Stimulated activated CD4-positive, alpha-beta T cell treated with anti-CD3 and anti-CD28 coated beads, TNF-alpha, amount 100 ng/mL, for 4 hours (primary cell): Measurements from ENCODE around the gene B4GALNT3.

Experiments used
- DNase-seq, 3 experiments: peaks; one replicate each; pipeline ENCODE4 v3.0.0-alpha.2; 2020; ENCODE audit warnings: low read depth in 3 of 3

The B4GALNT3 gene

GRCh38 chr12:467591-467990 is 7.9 kb downstream of the B4GALNT3 start:
- no peak for DNase-seq

GRCh38 chr12:468671-469389 is 9.1 kb downstream of the B4GALNT3 start:
- DNase-seq = no peak

- DNase-seq = no peak
Observed at GRCh38 chr12:470133-470532, 10.4 kb downstream of the B4GALNT3 start.

GRCh38 chr12:473198-473597 is 13.5 kb downstream of the B4GALNT3 start:
- no peak for DNase-seq

- no peak for DNase-seq
Observed at GRCh38 chr12:473863-474577, 14.3 kb downstream of the B4GALNT3 start.

GRCh38 chr12:475286-475685 is 15.5 kb downstream of the B4GALNT3 start:
- DNase-seq = no peak

GRCh38 chr12:479161-479560 is 19.4 kb downstream of the B4GALNT3 start:
- no peak for DNase-seq

GRCh38 chr12:480831-481816 is 21.4 kb downstream of the B4GALNT3 start:
- no peak for DNase-seq

- DNase-seq = no peak
Observed at GRCh38 chr12:482061-482460, 22.3 kb downstream of the B4GALNT3 start.

GRCh38 chr12:484096-484495 is 24.4 kb downstream of the B4GALNT3 start:
- DNase-seq = no peak

GRCh38 chr12:490260-490659 is 30.5 kb downstream of the B4GALNT3 start:
- no peak for DNase-seq

GRCh38 chr12:495466-495865 is 35.7 kb downstream of the B4GALNT3 start:
- no peak for DNase-seq

- DNase-seq = no peak
Observed at GRCh38 chr12:496736-497135, 37.0 kb downstream of the B4GALNT3 start.

GRCh38 chr12:497501-498160 is 37.9 kb downstream of the B4GALNT3 start:
- no peak for DNase-seq

GRCh38 chr12:499837-500458 is 40.2 kb downstream of the B4GALNT3 start:
- no peak for DNase-seq

- DNase-seq = no peak
Observed at GRCh38 chr12:501722-502447, 42.1 kb downstream of the B4GALNT3 start.

- DNase-seq = no peak
Observed at GRCh38 chr12:503111-503761, 43.5 kb downstream of the B4GALNT3 start.

- no peak for DNase-seq
Observed at GRCh38 chr12:505221-505620, 45.5 kb downstream of the B4GALNT3 start.

- no peak for DNase-seq
Observed at GRCh38 chr12:507391-507796, 47.7 kb downstream of the B4GALNT3 start.

GRCh38 chr12:508145-508544 is 48.4 kb downstream of the B4GALNT3 start:
- DNase-seq = no peak
